ENCODE measurements around the gene RPL34.

- TF ChIP-seq ZC3H10 (CRISPR knock-in tag; IDR thresholded peaks at IDR 0.05) (no peak), PPARA (CRISPR knock-in tag; IDR thresholded peaks at IDR 0.05; ENCODE audit: borderline replicate concordance) (no peak), PATZ1 (CRISPR knock-in tag; IDR thresholded peaks at IDR 0.05; ENCODE audit: borderline replicate concordance) (no peak), ESRRG (CRISPR knock-in tag; IDR thresholded peaks at IDR 0.05) (no peak), ZNF8 (CRISPR knock-in tag; IDR thresholded peaks at IDR 0.05) (no peak), ZFP3 (CRISPR knock-in tag; IDR thresholded peaks at IDR 0.05) (no peak), ZFP30 (CRISPR knock-in tag; IDR thresholded peaks at IDR 0.05) (no peak), ZNF70 (CRISPR knock-in tag; IDR thresholded peaks at IDR 0.05) (no peak), CREB5 (CRISPR knock-in tag; IDR thresholded peaks at IDR 0.05; ENCODE audit: low read depth) (no peak), SNAI2 (CRISPR knock-in tag; IDR thresholded peaks at IDR 0.05) (no peak), TCF4 (CRISPR knock-in tag; IDR thresholded peaks at IDR 0.05; ENCODE audit: borderline replicate concordance) (no peak), TSHZ2 (CRISPR knock-in tag; IDR thresholded peaks at IDR 0.05) (no peak), RARB (CRISPR knock-in tag; IDR thresholded peaks at IDR 0.05) (no peak)
Observed at GRCh38 chr4:108596344-108596743, 24.0 kb upstream of the RPL34 start.

Measured in SK-N-SH treated with all-trans-retinoic acid at 6 μM for 48 hours (cell line).